Measurements from ENCODE around the gene CD248. TPM values are rescaled to one million over a fixed set of nuclear protein-coding genes. Genes with fewer than 3 reads are reported as not detected.
A peak's percentile ranks its signal among the peaks of the same experiment; 100 is the strongest.

The CD248 gene
- total RNA-seq, 8 experiments from 2014 or later, result 0.27 to 126 (median 3.8) TPM

GRCh38 chr11:66286699-66287098 lies 30.1 kb downstream of the CD248 start:
- WGBS, 10 experiments, result 80 to 93% (median 87%) methylated on average over 1 to 3 of the region's 5 CpGs; no CpG with 5 or more reads in 6 of the 10 experiments
- ATAC-seq (replicated peaks in 6 of 8), result no peak
- Histone ChIP-seq H3K27ac (no peak overlapping the region), H3K4me3 (no peak overlapping the region), H3K4me1 (replicated peaks in 1 of 2) (peaks cover 36 to 47% of the 10 kb centered on the region in 2 donors)
- in situ Hi-C loops (cut with MboI; ENCODE audit: low pct_unique_long_range_greater_than_20kb in 2 of 9, low sequenced_read_pairs in 9 of 9, unreplicated experiment in 9 of 9), result no loop called here

- WGBS, 10 experiments, result 80 to 100% (median 92%) methylated on average over 1 to 4 of the region's 13 CpGs; no CpG with 5 or more reads in 5 of the 10 experiments
- Histone ChIP-seq H3K4me3 (no peak overlapping the region), H3K27ac (no peak overlapping the region), H3K4me1 (replicated peaks in 1 of 2) (peaks cover 45 to 46% of the 10 kb centered on the region in 2 donors)
- in situ Hi-C loops (cut with MboI; ENCODE audit: low pct_unique_long_range_greater_than_20kb in 2 of 9, low sequenced_read_pairs in 9 of 9, unreplicated experiment in 9 of 9), result no loop called here
- ATAC-seq (replicated peaks in 6 of 8), result no peak
These were observed 31.4 kb downstream of the CD248 start for GRCh38 chr11:66285250-66285947.

- H3K27ac ChIP-seq, result no peak overlapping the region
- no peak for ATAC-seq (replicated peaks in 6 of 8)
- in situ Hi-C loops (cut with MboI; ENCODE audit: low pct_unique_long_range_greater_than_20kb in 2 of 9, low sequenced_read_pairs in 9 of 9, unreplicated experiment in 9 of 9), result no loop called here
- H3K4me1 ChIP-seq (replicated peaks in 1 of 2), result peaks cover 46% of the 10 kb centered on the region in 2 donors
- WGBS, 10 experiments, result 100% methylated on average over 1 to 3 of the region's 16 CpGs; no CpG with 5 or more reads in 5 of the 10 experiments
- H3K4me3 ChIP-seq, result no peak overlapping the region
These were observed 32.2 kb downstream of the CD248 start for GRCh38 chr11:66284526-66285078.

- H3K4me3 ChIP-seq, result no peak overlapping the region
- H3K4me1 ChIP-seq (replicated peaks in 1 of 2), result peaks cover 48 to 50% of the 10 kb centered on the region in 2 donors
- WGBS, 10 experiments, result no CpG with 5 or more reads among the region's 14 CpGs
- in situ Hi-C loops (cut with MboI; ENCODE audit: low pct_unique_long_range_greater_than_20kb in 2 of 9, low sequenced_read_pairs in 9 of 9, unreplicated experiment in 9 of 9), result no loop called here
- no peak overlapping the region for H3K27ac ChIP-seq
- no peak for ATAC-seq (replicated peaks in 6 of 8)
These were observed 33.3 kb downstream of the CD248 start for GRCh38 chr11:66283461-66284105.

- H3K27ac ChIP-seq, result peak overlapping the region; percentile 60 to 74
- 0 to 100% (median 54%) methylated on average over 1 to 6 of the region's 35 CpGs; no CpG with 5 or more reads in 6 of the 10 experiments for WGBS, 10 experiments
- H3K4me3 ChIP-seq, result peak overlapping the region in 2 of 5 donors; percentile 4 to 21
- peaks cover 43 to 46% of the 10 kb centered on the region in 2 donors for H3K4me1 ChIP-seq (replicated peaks in 1 of 2)
- peak; percentile 70 to 92 (median 73) for ATAC-seq (replicated peaks in 6 of 8)
- in situ Hi-C loops (cut with MboI; ENCODE audit: low pct_unique_long_range_greater_than_20kb in 2 of 9, low sequenced_read_pairs in 9 of 9, unreplicated experiment in 9 of 9), result no loop called here
These were observed 34.1 kb downstream of the CD248 start for GRCh38 chr11:66282468-66283455.

GRCh38 chr11:66281776-66282467 lies 34.9 kb downstream of the CD248 start:
- peak in 5 of 8 experiments; percentile 13 to 25 (median 19) for ATAC-seq (replicated peaks in 6 of 8)
- Histone ChIP-seq H3K4me3 (peak overlapping the region in 2 of 5 donors; percentile 4 to 21), H3K4me1 (replicated peaks in 1 of 2) (peaks cover 42 to 45% of the 10 kb centered on the region in 2 donors), H3K27ac (peak overlapping the region in 1 of 2 donors; percentile 55)
- WGBS, 10 experiments, result 0 to 100% (median 44%) methylated on average over 1 to 9 of the region's 20 CpGs; no CpG with 5 or more reads in 4 of the 10 experiments
- in situ Hi-C loops (cut with MboI; ENCODE audit: low pct_unique_long_range_greater_than_20kb in 2 of 9, low sequenced_read_pairs in 9 of 9, unreplicated experiment in 9 of 9), result no loop called here

- Histone ChIP-seq H3K27ac (no peak overlapping the region), H3K4me1 (replicated peaks in 1 of 2) (peaks cover 42 to 45% of the 10 kb centered on the region in 2 donors), H3K4me3 (no peak overlapping the region)
- 60 to 92% (median 79%) methylated on average over 1 to 5 of the region's 6 CpGs; no CpG with 5 or more reads in 4 of the 10 experiments for WGBS, 10 experiments
- in situ Hi-C loops (cut with MboI; ENCODE audit: low pct_unique_long_range_greater_than_20kb in 2 of 9, low sequenced_read_pairs in 9 of 9, unreplicated experiment in 9 of 9), result no loop called here
- no peak for ATAC-seq (replicated peaks in 6 of 8)
These were observed 35.8 kb downstream of the CD248 start for GRCh38 chr11:66281001-66281400.

GRCh38 chr11:66280428-66280827 lies 36.4 kb downstream of the CD248 start:
- Histone ChIP-seq H3K4me1 (replicated peaks in 1 of 2) (peaks cover 42 to 45% of the 10 kb centered on the region in 2 donors), H3K27ac (peak overlapping the region in 1 of 2 donors; percentile 21), H3K4me3 (peak overlapping the region in 1 of 5 donors; percentile 79)
- WGBS, 10 experiments, result no CpG with 5 or more reads among the region's 14 CpGs
- ATAC-seq (replicated peaks in 6 of 8), result peak in 1 of 8 experiments; percentile 0
- in situ Hi-C loops (cut with MboI; ENCODE audit: low pct_unique_long_range_greater_than_20kb in 2 of 9, low sequenced_read_pairs in 9 of 9, unreplicated experiment in 9 of 9), result no loop called here

GRCh38 chr11:66279092-66279734 lies 37.6 kb downstream of the CD248 start:
- ATAC-seq (replicated peaks in 6 of 8), result peak in 5 of 8 experiments; percentile 12 to 41 (median 32)
- in situ Hi-C loops (cut with MboI; ENCODE audit: low pct_unique_long_range_greater_than_20kb in 2 of 9, low sequenced_read_pairs in 9 of 9, unreplicated experiment in 9 of 9), result no loop called here
- peaks cover 42 to 45% of the 10 kb centered on the region in 2 donors for H3K4me1 ChIP-seq (replicated peaks in 1 of 2)
- H3K4me3 ChIP-seq, result peak overlapping the region; percentile 73 to 95 (median 79)
- peak overlapping the region; percentile 82 to 89 for H3K27ac ChIP-seq
- 90 to 100% (median 100%) methylated on average over 1 to 2 of the region's 15 CpGs; no CpG with 5 or more reads in 7 of the 10 experiments for WGBS, 10 experiments

- Histone ChIP-seq H3K4me3 (peak overlapping the region; percentile 73 to 95 (median 79)), H3K27ac (peak overlapping the region; percentile 89 to 91), H3K4me1 (replicated peaks in 1 of 2) (peaks cover 42 to 45% of the 10 kb centered on the region in 2 donors)
- WGBS, 10 experiments, result no CpG with 5 or more reads among the region's 45 CpGs
- ATAC-seq (replicated peaks in 6 of 8), result peak in 6 of 8 experiments; percentile 1 to 10 (median 8)
- in situ Hi-C loops (cut with MboI; ENCODE audit: low pct_unique_long_range_greater_than_20kb in 2 of 9, low sequenced_read_pairs in 9 of 9, unreplicated experiment in 9 of 9), result no loop called here
These were observed 38.3 kb downstream of the CD248 start for GRCh38 chr11:66278363-66279091.

Measured in motor neuron (in vitro differentiated cells).